Kidney (tissue), 14 donors: ENCODE results near the gene JOSD1. TPM values are rescaled to one million over a fixed set of nuclear protein-coding genes. Genes with fewer than 3 reads are reported as not detected.

Experiments
- DNase-seq, 5 donors: peaks; one replicate each; pipeline ENCODE4 v3.0.0-alpha.2; 2013 to 2020
- FAIRE-seq: peaks from 2 replicates; lab custom pipeline; 2012; peaks lifted over from hg19 to GRCh38; lab: Jason Lieb, UNC
- H3K27ac ChIP-seq, 2 donors: one replicate each; pipeline ENCODE4 v1.7.0; 2013; ENCODE audit warnings: low read depth in 2 of 2, low read length in 2 of 2, inconsistent platforms in 1 of 2
- H3K27me3 ChIP-seq: one replicate; pipeline ENCODE4 v1.7.1; 2013; ENCODE audit warnings: low read length, inconsistent platforms; ENCODE audit not compliant: control insufficient read depth, insufficient read depth
- H3K36me3 ChIP-seq, 3 donors: one replicate each; pipeline versions ENCODE4 v1.7.0 to v1.7.1; 2013; ENCODE audit warnings: low read length in 3 of 3, control low read depth in 1 of 3, inconsistent platforms in 1 of 3; ENCODE audit not compliant: insufficient read depth in 3 of 3, control insufficient read depth in 2 of 3
- H3K4me1 ChIP-seq, 3 donors: one replicate each; pipeline versions ENCODE4 v1.7.0 to v1.7.1; 2013; ENCODE audit warnings: low read length in 3 of 3, inconsistent platforms in 1 of 3, low read depth in 1 of 3; ENCODE audit not compliant: control insufficient read depth in 2 of 3, insufficient read depth in 2 of 3
- H3K4me3 ChIP-seq, 3 donors: one replicate each; pipeline versions ENCODE4 v1.7.0 to v1.8.1; 2013; ENCODE audit warnings: low read length in 3 of 3, control low read depth in 1 of 3, inconsistent platforms in 1 of 3
- H3K9ac ChIP-seq, 3 donors: one replicate each; pipeline versions ENCODE4 v1.7.0 to v1.7.1; 2013; ENCODE audit warnings: low read length in 3 of 3, control low read depth in 1 of 3, inconsistent platforms in 1 of 3
- H3K9me3 ChIP-seq, 3 donors: one replicate each; pipeline versions ENCODE4 v1.7.0 to v1.7.1; 2013; ENCODE audit warnings: low read length in 3 of 3, control low read depth in 1 of 3, inconsistent platforms in 1 of 3; ENCODE audit not compliant: control insufficient read depth in 2 of 3, insufficient read depth in 1 of 3
- intact Hi-C: fragments of 100-400 bp; cut with DNase I; formaldehyde crosslinking; loops from one replicate; pipeline ENCODE4 v1.11.1; 2022
- polyA plus RNA-seq: library from polyadenylated mRNA; stranded (reverse); fragments of 350-450 nt; fragmentation: Illumina TruSeq; extraction: RNeasy Lipid Tissue Mini Kit (QIAGEN cat#74804); gene quantifications from one replicate; pipeline ENCODE4 v1.2.3, GENCODE V29; 2014; ENCODE audit warnings: low read depth, low replicate concordance; ENCODE audit not compliant: insufficient read depth
- total RNA-seq: library from RNA; stranded (reverse); fragmentation: NEBNext Ultra II Directional; extraction: Animal tissue kit (Norgen Biotek cat#: 25700); gene quantifications from one replicate; pipeline ENCODE4 v1.2.1, GENCODE V29; 2021
- TF ChIP-seq, protein P1 (sequence below): IDR thresholded peaks from 3 replicates; pipeline ENCODE4 v1.5.1; 2012; ENCODE audit warnings: mild to moderate bottlenecking, moderate library complexity, borderline replicate concordance; ENCODE audit not compliant: insufficient read depth; ENCODE audit errors: extremely low read depth
- donor health status: control.
- donor health status: control.
- donor health status: control.
- donor health status: control.
- donor health status: control.
- donor health status: DM: yes; HTN: yes; CAD: no.
- donor health status: Normal renal cell carcinoma (clear cell type).

Gene JOSD1
- total and polyA plus RNA-seq, 2 donors from 2014 or later, result 12.8 to 42.8 TPM

DNA sequence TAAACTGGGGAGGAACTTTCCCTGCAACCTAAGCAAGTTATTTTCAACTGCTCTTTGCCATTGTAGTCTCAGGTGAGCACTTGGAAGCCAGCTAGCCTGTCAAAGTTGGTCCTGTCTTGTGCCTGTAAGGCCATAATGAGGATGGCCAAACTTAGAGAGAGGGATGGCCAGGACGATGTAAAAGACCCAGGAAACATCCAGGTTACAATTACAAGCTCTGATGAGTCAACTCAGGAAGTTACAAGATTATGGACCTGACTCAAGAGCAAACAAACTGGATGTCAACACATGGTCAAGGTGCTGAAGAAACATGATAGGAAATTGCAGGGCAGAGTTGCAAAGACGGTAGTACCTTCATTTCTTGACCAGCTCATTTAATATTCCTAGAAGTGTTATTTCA lies 6.6 kb upstream of the JOSD1 start:
- DNase-seq (no peak), FAIRE-seq (no peak)
- intact Hi-C loops, result no loop called here
- Histone ChIP-seq H3K4me3 (peak overlapping the region; percentile 45 to 91 (median 78)), H3K27ac (no peak overlapping the region), H3K36me3 (peaks cover 0 to 2% (median 0%) of the 10 kb centered on the region in 3 donors), H3K9ac (peak overlapping the region in 1 of 3 donors; percentile 70), H3K27me3 (no peaks in the 10 kb centered on the region), H3K9me3 (no peaks in the 10 kb centered on the region), H3K4me1 (peaks cover 6 to 20% (median 15%) of the 10 kb centered on the region in 3 donors)
- TF ChIP-seq, protein P1, sequence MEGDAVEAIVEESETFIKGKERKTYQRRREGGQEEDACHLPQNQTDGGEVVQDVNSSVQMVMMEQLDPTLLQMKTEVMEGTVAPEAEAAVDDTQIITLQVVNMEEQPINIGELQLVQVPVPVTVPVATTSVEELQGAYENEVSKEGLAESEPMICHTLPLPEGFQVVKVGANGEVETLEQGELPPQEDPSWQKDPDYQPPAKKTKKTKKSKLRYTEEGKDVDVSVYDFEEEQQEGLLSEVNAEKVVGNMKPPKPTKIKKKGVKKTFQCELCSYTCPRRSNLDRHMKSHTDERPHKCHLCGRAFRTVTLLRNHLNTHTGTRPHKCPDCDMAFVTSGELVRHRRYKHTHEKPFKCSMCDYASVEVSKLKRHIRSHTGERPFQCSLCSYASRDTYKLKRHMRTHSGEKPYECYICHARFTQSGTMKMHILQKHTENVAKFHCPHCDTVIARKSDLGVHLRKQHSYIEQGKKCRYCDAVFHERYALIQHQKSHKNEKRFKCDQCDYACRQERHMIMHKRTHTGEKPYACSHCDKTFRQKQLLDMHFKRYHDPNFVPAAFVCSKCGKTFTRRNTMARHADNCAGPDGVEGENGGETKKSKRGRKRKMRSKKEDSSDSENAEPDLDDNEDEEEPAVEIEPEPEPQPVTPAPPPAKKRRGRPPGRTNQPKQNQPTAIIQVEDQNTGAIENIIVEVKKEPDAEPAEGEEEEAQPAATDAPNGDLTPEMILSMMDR, result no peak

DNA sequence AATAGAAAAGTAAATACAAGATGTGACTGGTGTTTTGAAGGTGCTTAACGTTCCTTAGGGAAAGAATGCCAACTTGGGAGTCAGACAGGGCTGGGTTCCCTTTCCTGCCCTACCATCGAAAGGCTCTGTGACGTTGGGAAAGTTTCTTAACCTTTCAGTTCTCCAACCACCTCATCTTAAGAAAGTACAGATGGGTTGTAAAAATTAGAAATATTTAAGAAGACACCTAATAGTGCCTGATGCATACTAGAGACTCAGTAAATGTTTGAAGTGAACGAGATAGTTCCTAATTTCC lies 6.1 kb upstream of the JOSD1 start:
- Histone ChIP-seq H3K9me3 (no peaks in the 10 kb centered on the region), H3K27me3 (no peaks in the 10 kb centered on the region), H3K36me3 (peaks cover 0 to 2% (median 0%) of the 10 kb centered on the region in 3 donors), H3K4me1 (peaks cover 6 to 18% (median 15%) of the 10 kb centered on the region in 3 donors), H3K4me3 (peak overlapping the region; percentile 45 to 91 (median 78)), H3K9ac (peak overlapping the region; percentile 1 to 85 (median 70)), H3K27ac (peak overlapping the region; percentile 83 to 89)
- TF ChIP-seq, protein P1, result no peak
- DNase-seq, result no peak
- FAIRE-seq, result no peak
- intact Hi-C loops, result no loop called here

DNA sequence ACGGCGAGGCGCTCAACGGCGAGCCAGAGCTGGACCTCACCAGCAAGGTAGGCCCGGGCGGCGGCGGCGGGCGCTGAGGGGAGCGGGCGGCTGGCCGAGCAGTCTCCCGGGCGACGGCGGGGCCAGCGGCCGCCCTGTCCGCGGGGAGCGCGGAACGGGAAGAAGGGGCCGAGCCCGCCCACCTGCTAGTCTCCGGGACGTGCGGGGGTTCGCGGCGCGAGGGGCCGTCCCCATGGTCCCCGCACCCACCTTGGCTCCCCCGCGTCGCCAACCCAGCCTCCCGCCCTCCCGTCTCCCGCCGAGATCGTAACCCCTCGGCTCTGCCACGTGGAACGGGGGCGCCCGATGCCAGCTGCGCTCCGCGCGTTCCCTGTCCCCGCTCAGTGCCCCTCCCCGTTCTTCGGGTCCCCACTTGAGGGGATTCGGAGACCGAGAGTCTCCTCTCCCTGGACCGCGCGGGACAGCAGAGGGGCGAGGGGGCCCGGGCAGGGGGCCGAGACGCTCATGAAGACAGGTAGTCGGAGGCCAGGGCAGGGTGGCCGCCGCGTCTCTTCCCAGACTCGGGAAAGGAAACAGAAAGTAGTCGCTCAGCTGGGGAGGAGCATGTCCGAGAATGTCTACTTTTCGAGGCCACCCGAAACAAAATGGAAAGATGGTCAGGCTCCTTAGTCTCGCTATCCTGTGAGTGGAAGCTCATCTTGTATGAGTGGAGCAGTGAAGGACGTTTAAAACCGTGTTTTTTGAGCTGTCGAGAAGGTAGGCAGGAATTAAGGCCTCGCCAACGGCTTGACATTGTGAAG lies 5.6 kb upstream of the JOSD1 start:
- peak overlapping the region; percentile 83 to 89 for H3K27ac ChIP-seq
- H3K27me3 ChIP-seq, result no peaks in the 10 kb centered on the region
- DNase-seq (peak; percentile 42 to 91 (median 63)), FAIRE-seq (no peak)
- H3K36me3 ChIP-seq, result peaks cover 0 to 2% (median 0%) of the 10 kb centered on the region in 3 donors
- no peaks in the 10 kb centered on the region for H3K9me3 ChIP-seq
- peak overlapping the region; percentile 1 to 85 (median 70) for H3K9ac ChIP-seq
- H3K4me1 ChIP-seq, result peaks cover 9 to 23% (median 15%) of the 10 kb centered on the region in 3 donors
- H3K4me3 ChIP-seq, result peak overlapping the region; percentile 45 to 91 (median 78)
- TF ChIP-seq, protein P1, result no peak
- intact Hi-C loops, result no loop called here
